Naive B cell (primary cell): ENCODE results near the gene SRA1. TPM values are rescaled to one million over a fixed set of nuclear protein-coding genes. Genes with fewer than 3 reads are reported as not detected.
A peak's percentile ranks its signal among the peaks of the same experiment; 100 is the strongest.
"Not testable (repeated sequence)": the region's sequence is repeated elsewhere in the genome, so short reads cannot be mapped to it uniquely, and the experiment has no call there.

Experiments
- ATAC-seq, 2 donors: fragments of 150-1000 bp; cut with Tn5 transposase; 2 replicates each; pipeline ENCODE4 v1.10.0; 2021; ENCODE audit warnings: low read depth in 2 of 2, mild to moderate bottlenecking in 2 of 2, moderate library complexity in 2 of 2
- DNase-seq: peaks from one replicate; pipeline ENCODE4 v3.0.0; 2022
- H3K27ac Mint-ChIP-seq, 6 donors: one replicate each; pipeline ENCODE4 v1.8.0; 2020 to 2022; ENCODE audit warnings: mild to moderate bottlenecking in 6 of 6, mixed read lengths in 6 of 6, moderate library complexity in 5 of 6, inconsistent platforms in 2 of 6
- H3K27me3 Mint-ChIP-seq, 3 donors: one replicate each; pipeline ENCODE4 v1.8.0; 2021 to 2022; ENCODE audit warnings: mixed read lengths in 3 of 3, mild to moderate bottlenecking in 1 of 3
- H3K36me3 Mint-ChIP-seq, 2 donors: one replicate each; pipeline ENCODE4 v1.8.0; 2020 to 2022; ENCODE audit warnings: mixed read lengths in 2 of 2, inconsistent platforms in 1 of 2, mild to moderate bottlenecking in 1 of 2
- H3K4me1 Mint-ChIP-seq, 3 donors: one replicate each; pipeline ENCODE4 v1.8.0; 2020 to 2022; ENCODE audit warnings: mixed read lengths in 3 of 3, inconsistent platforms in 1 of 3, mild to moderate bottlenecking in 1 of 3, moderate library complexity in 1 of 3
- H3K4me3 Mint-ChIP-seq, 8 donors: one replicate each; pipeline ENCODE4 v1.8.0; 2020 to 2022; ENCODE audit warnings: mild to moderate bottlenecking in 8 of 8, mixed read lengths in 8 of 8, moderate library complexity in 8 of 8, inconsistent platforms in 2 of 8
- H3K9me3 Mint-ChIP-seq, 7 donors: one replicate each; pipeline ENCODE4 v1.8.0; 2020 to 2022; ENCODE audit warnings: mixed read lengths in 7 of 7, mild to moderate bottlenecking in 5 of 7, inconsistent platforms in 2 of 7, moderate library complexity in 1 of 7
- polyA plus RNA-seq, 6 donors: library from polyadenylated mRNA; unstranded; fragments of 300-500 nt; fragmentation: Illumina TruSeq; gene quantifications; one replicate each; pipeline ENCODE4 v1.2.3, GENCODE V29; 2021; ENCODE audit warnings: low read depth in 6 of 6

The SRA1 gene
- polyA plus RNA-seq, 6 donors from 2014 or later, result 26.2 to 47.0 (median 31.7) TPM

DNA sequence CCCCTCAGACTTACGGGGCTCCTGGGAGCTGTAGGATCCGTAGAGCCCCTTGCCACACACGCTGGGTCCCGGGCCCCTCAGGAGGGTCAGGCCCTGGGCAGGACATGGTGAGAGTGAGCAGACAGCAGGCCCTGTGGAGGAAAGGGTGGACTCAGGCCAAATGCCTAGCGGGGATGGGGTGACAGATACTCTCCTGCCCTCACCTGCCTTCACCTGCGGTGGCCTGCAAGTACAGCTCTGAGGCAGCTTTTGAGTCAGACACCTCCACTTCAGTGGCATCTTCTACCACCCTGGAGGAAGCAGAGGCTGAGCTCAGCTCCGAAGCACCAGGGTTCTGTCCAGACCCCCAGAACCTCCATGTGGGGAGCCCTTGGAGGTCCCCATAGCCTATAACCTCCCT is 33.6 kb upstream of the SRA1 start:
- H3K9me3 Mint-ChIP-seq, result no peaks in the 10 kb centered on the region
- no peaks in the 10 kb centered on the region for H3K36me3 Mint-ChIP-seq
- H3K27me3 Mint-ChIP-seq, result peaks cover 7 to 21% (median 19%) of the 10 kb centered on the region in 3 donors
- peaks cover 0 to 3% (median 0%) of the 10 kb centered on the region in 3 donors for H3K4me1 Mint-ChIP-seq
- no peak for DNase-seq
- H3K4me3 Mint-ChIP-seq, result no peak overlapping the region
- ATAC-seq, result no peak
- no peak overlapping the region for H3K27ac Mint-ChIP-seq

DNA sequence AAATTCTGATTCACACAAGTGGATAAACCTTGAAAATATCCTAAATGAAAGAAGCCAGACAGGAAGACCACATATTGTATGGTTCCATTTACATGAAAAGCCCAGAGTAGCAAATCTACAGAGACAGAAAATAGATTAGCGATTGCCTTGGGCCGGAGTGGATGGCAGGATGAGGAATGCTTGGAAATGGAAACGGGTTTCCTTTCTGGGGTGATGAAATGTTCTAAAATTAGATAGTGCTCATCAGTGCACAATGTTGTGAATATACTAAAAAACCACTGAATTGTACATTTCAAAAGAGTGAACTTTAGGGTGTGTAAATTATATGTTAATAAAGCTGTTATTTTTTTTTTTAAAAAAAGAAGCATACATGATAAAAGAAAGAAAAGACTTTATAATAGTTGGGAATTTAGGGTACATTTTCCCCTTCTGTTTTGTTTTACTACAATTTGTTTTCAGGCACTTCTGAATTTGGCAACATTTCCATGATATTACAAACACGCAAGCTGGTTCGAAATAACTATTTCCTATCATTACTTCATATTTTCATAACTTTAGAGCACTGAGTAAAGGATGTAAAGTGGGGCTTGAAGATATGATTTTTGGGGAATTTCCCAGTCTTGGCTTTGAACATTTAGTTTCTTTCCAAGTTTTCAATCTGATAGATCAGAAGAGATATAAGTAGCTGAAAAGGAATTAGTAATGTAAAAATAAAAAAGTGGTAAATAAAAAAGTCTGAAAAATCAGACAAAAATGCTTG is 31.2 kb upstream of the SRA1 start:
- peaks cover 0 to 6% (median under 1%) of the 10 kb centered on the region in 7 donors for H3K9me3 Mint-ChIP-seq
- H3K27ac Mint-ChIP-seq, result no peak overlapping the region
- DNase-seq, result no peak
- no peak for ATAC-seq
- peaks cover 0 to 12% (median 9%) of the 10 kb centered on the region in 3 donors for H3K27me3 Mint-ChIP-seq
- no peaks in the 10 kb centered on the region for H3K4me1 Mint-ChIP-seq
- H3K36me3 Mint-ChIP-seq, result no peaks in the 10 kb centered on the region
- no peak overlapping the region for H3K4me3 Mint-ChIP-seq

DNA sequence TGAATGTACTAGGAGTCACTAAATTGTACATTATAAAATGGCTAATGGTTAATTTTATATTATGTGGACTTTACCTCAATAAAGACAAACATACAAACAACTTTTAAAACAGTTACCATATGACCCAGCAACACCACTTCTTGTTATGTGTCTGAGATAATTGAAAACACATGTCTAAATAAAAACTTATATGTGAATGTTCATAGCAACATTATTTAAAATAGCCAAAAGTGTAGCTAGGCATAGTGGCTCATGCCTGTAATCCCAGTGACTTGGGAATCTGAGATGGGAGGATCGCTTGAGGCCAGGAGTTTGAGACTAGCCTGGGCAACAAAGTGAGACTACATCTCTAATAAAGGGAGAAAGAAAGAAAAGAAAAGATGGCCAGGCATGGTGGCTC is 30.2 kb upstream of the SRA1 start:
- Mint-ChIP-seq H3K36me3 (no peaks in the 10 kb centered on the region), H3K27ac (no peak overlapping the region), H3K4me3 (no peak overlapping the region), H3K9me3 (peaks cover 0 to 16% (median 3%) of the 10 kb centered on the region in 7 donors), H3K27me3 (peaks cover 0 to 17% (median 15%) of the 10 kb centered on the region in 3 donors), H3K4me1 (no peaks in the 10 kb centered on the region)
- DNase-seq (no peak), ATAC-seq (no peak)

DNA sequence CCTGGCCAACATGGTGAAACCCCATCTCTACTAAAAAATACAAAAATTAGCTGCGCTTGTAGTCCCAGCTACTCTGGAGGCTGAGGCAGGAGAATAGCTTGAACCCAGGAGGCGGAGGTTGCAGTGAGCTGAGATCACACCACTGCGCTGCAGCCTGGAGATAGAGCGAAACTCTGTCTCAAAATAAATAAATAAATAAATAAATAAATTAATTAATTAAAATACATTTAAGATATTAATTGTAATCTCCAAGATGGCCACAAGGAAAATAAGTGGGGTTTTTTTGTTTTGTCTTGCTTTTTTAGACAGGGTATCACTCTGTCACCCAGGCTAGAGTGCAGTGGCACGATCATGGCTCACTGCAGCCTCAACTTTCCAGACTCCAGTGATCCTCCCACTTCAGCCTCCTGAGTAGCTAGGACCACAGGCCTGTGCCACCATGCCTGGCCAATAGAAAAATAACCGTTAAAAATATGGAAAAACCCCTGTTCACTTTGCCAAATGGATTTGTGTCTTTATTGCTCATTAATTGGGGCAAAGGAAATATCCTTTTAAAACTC is 22.0 kb upstream of the SRA1 start:
- not testable (repeated sequence) for H3K4me1 Mint-ChIP-seq, H3K4me3 Mint-ChIP-seq, H3K27ac Mint-ChIP-seq, H3K36me3 Mint-ChIP-seq, DNase-seq, ATAC-seq
- peaks cover 0 to 25% (median 17%) of the 10 kb centered on the region in 3 donors for H3K27me3 Mint-ChIP-seq
- H3K9me3 Mint-ChIP-seq, result peaks cover 0 to 16% (median 4%) of the 10 kb centered on the region in 7 donors

DNA sequence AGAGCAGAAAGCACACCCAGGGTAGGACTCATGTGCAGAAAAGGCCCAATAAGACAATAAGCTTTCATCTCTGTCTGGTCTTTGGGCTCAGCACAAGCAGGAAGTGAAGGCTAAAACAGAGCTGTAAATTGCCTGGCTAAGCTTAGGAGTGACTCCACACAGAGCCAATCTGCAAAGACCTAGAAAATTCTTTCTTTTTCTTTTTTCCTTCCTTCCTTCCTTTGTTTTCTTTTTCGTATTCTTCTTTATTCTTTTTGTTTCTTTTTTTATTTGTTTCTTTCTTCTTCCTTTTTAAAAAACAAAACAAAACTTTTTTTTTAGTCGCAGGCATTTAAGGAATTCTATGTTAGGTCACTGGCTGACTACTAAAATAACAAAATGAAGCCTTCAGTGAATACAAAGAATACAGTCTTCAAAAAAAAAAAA is 19.5 kb upstream of the SRA1 start:
- Mint-ChIP-seq H3K9me3 (no peaks in the 10 kb centered on the region), H3K27me3 (peaks cover 0 to 8% (median 6%) of the 10 kb centered on the region in 3 donors), H3K4me1 (peaks cover 0 to 5% (median 0%) of the 10 kb centered on the region in 3 donors), H3K27ac (peak overlapping the region in 1 of 6 donors; percentile 24), H3K4me3 (no peak overlapping the region), H3K36me3 (peaks cover 0 to 5% of the 10 kb centered on the region in 2 donors)
- ATAC-seq (no peak), DNase-seq (no peak)

DNA sequence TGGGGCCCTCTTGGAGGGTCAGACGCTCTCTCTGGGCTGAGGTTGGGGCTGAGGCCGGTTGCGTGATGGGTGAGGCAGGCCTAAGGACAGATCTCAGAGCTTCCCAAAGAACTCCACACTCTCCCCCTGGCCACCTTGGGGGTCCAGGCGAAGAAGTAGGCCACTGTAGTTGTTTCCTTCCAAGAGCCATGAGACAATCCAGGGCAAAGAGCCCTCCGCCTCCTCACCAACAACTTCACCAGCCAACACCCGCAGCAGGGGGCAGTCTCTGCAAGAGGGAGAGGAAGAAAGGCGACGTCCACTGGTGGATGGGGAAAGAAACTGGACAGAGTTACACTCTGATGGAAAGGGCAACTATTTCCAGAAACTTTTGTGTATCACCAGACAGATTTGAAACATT is 18.0 kb upstream of the SRA1 start:
- Mint-ChIP-seq H3K9me3 (no peaks in the 10 kb centered on the region), H3K36me3 (peaks cover 0 to 5% of the 10 kb centered on the region in 2 donors), H3K4me3 (no peak overlapping the region), H3K27me3 (no peaks in the 10 kb centered on the region), H3K27ac (no peak overlapping the region), H3K4me1 (peaks cover 2 to 6% (median 5%) of the 10 kb centered on the region in 3 donors)
- DNase-seq (no peak), ATAC-seq (no peak)

DNA sequence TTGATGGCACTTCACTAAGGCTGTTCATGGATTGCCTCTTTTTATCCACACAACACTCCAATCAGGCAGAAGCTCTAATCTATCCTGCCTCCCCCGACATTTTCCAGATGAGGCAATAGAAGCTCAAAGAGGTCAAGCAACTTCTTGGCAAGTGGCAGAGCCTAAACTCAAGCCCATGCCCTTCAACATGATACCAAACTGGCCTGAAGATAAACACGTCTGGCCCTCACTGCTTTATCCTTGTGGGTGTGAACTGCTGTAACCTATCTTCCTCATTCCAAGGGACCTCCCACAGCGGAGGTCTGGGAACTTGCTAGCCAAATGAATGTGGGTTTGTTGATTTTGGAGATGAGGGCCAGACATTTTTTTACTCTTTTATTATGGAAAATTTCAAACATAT is 16.9 kb upstream of the SRA1 start:
- Mint-ChIP-seq H3K4me1 (peaks cover 10 to 17% (median 14%) of the 10 kb centered on the region in 3 donors), H3K36me3 (peaks cover 0 to 5% of the 10 kb centered on the region in 2 donors), H3K27me3 (no peaks in the 10 kb centered on the region), H3K27ac (no peak overlapping the region), H3K4me3 (no peak overlapping the region), H3K9me3 (no peaks in the 10 kb centered on the region)
- DNase-seq, result no peak
- ATAC-seq, result no peak

DNA sequence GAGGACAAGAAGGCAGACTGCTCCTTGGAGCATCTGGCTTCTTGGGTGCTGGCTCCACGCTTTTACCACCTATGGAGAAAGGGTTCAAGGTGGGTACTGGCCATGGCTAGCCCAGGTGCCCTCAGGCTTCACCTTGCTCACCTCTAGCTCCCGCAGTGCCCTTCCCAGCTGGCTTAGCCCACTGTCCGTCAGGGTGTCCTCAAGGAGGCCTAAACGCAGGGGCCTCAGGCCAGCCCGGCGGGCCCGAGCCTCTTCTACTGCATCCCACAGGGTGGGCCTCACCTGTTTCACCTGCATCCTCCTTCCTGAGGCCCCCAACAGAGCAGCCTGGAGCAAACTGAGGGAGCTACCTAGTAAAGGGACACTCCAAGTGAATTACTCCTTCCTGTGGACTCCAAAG is 16.4 kb upstream of the SRA1 start:
- Mint-ChIP-seq H3K4me3 (no peak overlapping the region), H3K36me3 (peaks cover 0 to 5% of the 10 kb centered on the region in 2 donors), H3K27ac (peak overlapping the region in 1 of 6 donors; percentile 63), H3K4me1 (peaks cover 11 to 21% (median 18%) of the 10 kb centered on the region in 3 donors), H3K27me3 (no peaks in the 10 kb centered on the region), H3K9me3 (no peaks in the 10 kb centered on the region)
- no peak for DNase-seq
- ATAC-seq, result no peak

DNA sequence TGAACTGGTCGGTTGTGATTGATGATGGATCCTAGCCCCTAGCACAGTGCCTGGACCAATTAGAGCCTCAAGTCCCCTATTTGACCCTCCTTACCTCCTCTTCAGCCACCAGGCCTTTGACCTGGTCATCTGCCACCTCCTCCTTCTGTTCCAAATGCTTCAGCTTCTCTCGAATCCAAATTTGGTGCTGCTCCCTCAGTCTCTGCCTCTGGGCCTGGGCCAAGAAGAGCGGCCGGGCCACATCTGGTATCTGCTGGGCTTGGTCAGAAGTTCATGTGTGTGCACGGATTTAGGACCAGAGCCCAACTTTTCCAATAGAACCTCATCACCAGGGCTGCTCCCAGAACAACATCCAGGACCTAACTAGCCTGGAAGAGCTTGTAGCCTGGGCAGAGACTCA is 13.8 kb upstream of the SRA1 start:
- Mint-ChIP-seq H3K4me3 (no peak overlapping the region), H3K36me3 (peaks cover 5 to 19% of the 10 kb centered on the region in 2 donors), H3K27ac (peak overlapping the region in 1 of 6 donors; percentile 89), H3K4me1 (peaks cover 31 to 39% (median 34%) of the 10 kb centered on the region in 3 donors), H3K9me3 (no peaks in the 10 kb centered on the region), H3K27me3 (no peaks in the 10 kb centered on the region)
- DNase-seq, result no peak
- ATAC-seq, result no peak

DNA sequence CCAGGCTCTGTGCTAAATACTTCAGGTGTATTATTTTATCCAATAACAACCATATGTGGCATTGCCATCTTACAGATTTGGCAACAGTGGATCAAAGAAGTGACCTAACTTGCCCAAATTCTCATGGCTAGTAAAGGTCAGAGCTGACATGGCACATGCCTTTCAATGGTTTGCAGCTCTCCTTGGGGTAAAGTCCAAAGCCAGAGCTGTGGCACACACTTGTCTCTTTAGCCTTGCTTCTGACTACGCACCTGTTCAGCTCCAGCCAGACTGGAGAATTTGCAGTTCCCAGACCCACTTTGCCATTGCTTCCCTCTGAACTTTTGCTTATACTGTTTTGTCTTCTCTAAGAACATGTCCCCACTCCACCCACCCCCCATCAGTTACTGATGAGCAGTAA is 13.2 kb upstream of the SRA1 start:
- H3K27ac Mint-ChIP-seq, result peak overlapping the region in 3 of 6 donors; percentile 89 to 94 (median 90)
- peak overlapping the region in 2 of 8 donors; percentile 30 to 44 for H3K4me3 Mint-ChIP-seq
- H3K9me3 Mint-ChIP-seq, result no peaks in the 10 kb centered on the region
- ATAC-seq (no peak), DNase-seq (no peak)
- peaks cover 36 to 40% (median 39%) of the 10 kb centered on the region in 3 donors for H3K4me1 Mint-ChIP-seq
- peaks cover 5 to 19% of the 10 kb centered on the region in 2 donors for H3K36me3 Mint-ChIP-seq
- no peaks in the 10 kb centered on the region for H3K27me3 Mint-ChIP-seq

DNA sequence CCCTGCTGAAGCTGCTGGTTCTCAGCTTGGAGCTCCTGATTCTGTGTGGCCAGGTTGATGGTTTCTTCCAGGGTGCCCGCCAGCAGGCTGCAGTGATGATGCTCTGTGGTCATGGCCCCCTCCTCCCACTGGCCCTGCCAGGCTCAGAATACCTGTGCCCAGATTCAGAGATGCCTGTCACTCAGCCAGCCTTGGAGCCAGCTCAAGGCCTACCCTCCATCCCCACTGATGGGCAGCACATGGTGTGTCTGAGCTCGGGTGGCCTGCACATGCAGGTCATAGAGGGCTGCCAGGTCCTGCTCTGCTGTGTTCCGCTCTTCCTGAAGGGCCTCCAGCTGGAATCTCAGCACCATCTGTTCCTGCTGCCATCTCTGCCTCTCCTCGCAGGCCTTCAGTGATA is 12.8 kb upstream of the SRA1 start:
- peak overlapping the region in 2 of 8 donors; percentile 30 to 44 for H3K4me3 Mint-ChIP-seq
- H3K27me3 Mint-ChIP-seq, result no peaks in the 10 kb centered on the region
- DNase-seq, result no peak
- H3K36me3 Mint-ChIP-seq, result peaks cover 5 to 19% of the 10 kb centered on the region in 2 donors
- peaks cover 40 to 45% (median 43%) of the 10 kb centered on the region in 3 donors for H3K4me1 Mint-ChIP-seq
- no peaks in the 10 kb centered on the region for H3K9me3 Mint-ChIP-seq
- peak overlapping the region in 5 of 6 donors; percentile 89 to 97 (median 94) for H3K27ac Mint-ChIP-seq
- no peak for ATAC-seq

DNA sequence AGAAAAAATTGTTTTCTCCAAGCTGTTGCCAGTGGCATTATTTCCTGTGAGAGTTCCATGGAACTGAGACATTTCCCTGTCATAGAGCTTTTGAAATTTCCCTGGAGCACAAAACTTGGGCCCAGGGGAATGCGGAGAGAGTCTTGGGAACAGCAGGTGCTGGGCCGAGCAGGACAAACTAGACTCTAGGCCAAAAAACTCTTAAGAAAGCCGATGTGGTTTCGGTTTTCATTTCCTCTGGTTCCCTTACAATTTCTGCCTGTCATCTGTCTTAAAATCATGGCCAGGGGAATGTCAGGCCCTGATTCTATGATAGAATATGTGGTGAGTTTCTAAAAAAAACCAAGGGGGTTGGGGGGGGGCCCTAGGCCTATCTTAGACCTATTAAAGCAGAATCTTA is 11.9 kb upstream of the SRA1 start:
- DNase-seq, result no peak
- H3K27ac Mint-ChIP-seq, result peak overlapping the region; percentile 89 to 99 (median 96)
- H3K36me3 Mint-ChIP-seq, result peaks cover 5 to 19% of the 10 kb centered on the region in 2 donors
- peak overlapping the region in 7 of 8 donors; percentile 44 to 83 (median 80) for H3K4me3 Mint-ChIP-seq
- no peak for ATAC-seq
- H3K9me3 Mint-ChIP-seq, result no peaks in the 10 kb centered on the region
- no peaks in the 10 kb centered on the region for H3K27me3 Mint-ChIP-seq
- H3K4me1 Mint-ChIP-seq, result peaks cover 47 to 53% (median 52%) of the 10 kb centered on the region in 3 donors

DNA sequence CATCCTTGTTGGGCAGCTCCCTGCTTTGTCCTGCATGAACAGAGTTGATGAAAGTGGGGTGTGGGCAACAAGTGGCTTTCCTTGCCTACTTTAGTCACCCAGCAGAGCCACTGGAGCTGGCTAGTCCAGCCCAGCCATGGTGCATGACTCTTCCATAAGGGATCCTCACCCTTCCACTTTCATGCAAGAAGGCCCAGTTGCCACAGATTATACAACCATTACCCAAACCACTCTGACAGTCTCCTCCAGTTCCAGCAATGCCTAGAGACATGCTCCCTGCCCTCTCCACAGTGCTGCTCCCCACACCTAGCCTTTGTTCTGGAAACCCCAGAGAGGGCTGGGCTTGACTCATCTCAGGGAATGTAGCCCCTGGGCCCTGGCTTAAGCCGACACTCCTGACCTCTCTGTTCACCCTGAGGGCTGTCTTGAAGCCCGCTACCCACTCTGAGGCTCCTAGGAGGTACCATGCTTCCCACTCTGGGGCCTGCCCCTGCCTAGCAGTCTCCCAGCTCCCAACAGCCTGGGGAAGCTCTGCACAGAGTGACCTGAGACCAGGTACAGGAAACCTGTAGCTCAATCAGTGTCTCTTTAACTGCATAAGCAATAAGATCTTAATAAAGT is 11.3 kb upstream of the SRA1 start:
- Mint-ChIP-seq H3K27ac (peak overlapping the region; percentile 89 to 99 (median 96)), H3K4me3 (peak overlapping the region in 5 of 8 donors; percentile 38 to 81 (median 56)), H3K4me1 (peaks cover 47 to 59% (median 58%) of the 10 kb centered on the region in 3 donors), H3K9me3 (no peaks in the 10 kb centered on the region), H3K36me3 (peaks cover 5 to 19% of the 10 kb centered on the region in 2 donors), H3K27me3 (no peaks in the 10 kb centered on the region)
- no peak for ATAC-seq
- DNase-seq, result no peak
